ENCODE data around the gene SH3RF3.

Gene SH3RF3

DNA sequence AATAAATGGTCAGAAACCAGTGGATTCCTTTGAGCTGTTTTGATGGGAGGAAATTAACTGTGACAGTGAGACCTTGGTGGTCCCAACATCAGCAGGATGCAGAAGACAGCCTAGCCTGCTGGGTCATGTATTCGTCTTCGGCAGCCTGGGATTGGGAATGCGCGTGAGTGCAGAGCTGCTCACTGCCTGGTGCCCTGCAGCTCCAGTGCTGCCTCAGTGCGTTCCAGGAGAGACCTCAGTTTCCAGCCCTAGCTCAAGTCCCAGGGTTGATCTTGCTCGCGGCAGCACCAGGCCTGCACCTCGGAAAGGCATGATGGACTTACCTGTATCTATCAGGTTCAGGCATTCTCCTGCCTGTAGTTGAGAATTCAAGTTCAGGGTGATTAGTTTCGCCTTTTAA lies 203.9 kb downstream of the SH3RF3 start:
- TF ChIP-seq GATA3 (IDR thresholded peaks at IDR 0.05; ENCODE audit: low read depth, low read length) = no peak
- TF ChIP-seq GATA2 (IDR thresholded peaks at IDR 0.05; ENCODE audit: low read depth, low read length) = no peak

DNA sequence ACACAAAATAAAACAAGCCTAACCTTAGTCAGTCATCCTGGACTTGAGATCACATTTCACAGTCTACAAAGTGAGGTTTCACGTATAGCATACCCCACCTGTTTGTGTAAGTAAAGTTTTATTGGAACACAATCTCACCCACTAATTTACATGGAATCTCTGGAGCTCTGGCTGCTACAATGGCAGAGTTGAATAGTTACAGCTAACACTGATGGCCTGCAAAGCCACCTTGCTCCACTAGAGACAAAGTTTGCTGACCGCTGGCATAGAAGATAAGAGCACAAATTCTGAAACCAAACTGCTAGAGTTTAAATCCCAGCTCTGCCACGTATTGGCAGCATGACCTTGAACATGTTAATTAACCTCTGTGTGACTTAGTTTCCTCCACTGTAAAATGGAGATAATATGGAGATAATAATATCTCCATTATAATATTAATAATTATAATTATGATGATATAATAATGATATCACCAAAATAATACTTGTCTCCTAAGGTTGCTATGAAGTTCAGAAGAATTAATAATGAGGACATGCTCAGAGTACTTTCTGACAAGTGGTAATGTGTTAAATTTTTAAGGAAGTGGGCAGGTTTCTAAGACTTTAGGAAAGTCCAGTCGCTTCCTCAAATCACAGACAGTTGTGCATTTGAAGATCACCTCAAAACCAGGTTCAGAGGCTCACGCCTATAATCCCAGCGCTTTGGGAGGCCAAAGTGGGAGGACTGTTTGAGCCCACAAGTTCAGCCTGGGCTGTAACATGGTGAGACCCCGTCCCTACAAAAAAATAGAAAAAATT lies 204.6 kb downstream of the SH3RF3 start:
- no peak for TF ChIP-seq GATA3 (IDR thresholded peaks at IDR 0.05; ENCODE audit: low read depth, low read length)
- TF ChIP-seq GATA2 (IDR thresholded peaks at IDR 0.05; ENCODE audit: low read depth, low read length) = no peak

- no peak for TF ChIP-seq GATA3 (IDR thresholded peaks at IDR 0.05; ENCODE audit: low read depth, low read length)
- no peak for TF ChIP-seq GATA2 (IDR thresholded peaks at IDR 0.05; ENCODE audit: low read depth, low read length)
Measured at GRCh38 chr2:109335631-109336176, 206.7 kb downstream of the SH3RF3 start.

DNA sequence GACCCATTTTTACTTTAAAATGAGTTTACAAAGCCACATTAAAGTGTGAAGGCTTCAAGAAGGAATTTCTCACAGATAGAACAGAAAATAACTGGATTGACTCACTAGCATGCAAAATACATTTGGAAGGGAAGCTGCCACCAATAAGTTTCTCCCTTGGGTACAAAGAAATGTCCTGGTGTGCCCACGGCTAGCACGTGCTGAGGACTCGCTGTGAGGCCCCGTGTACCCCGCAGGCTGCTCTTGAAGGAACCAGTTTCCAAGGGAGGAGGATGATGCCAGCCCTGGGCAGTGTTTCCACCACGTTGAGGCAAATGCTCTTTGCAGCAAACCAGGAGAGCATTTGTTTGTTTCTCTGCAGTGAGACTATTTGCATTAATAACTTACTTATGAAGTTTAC lies 207.3 kb downstream of the SH3RF3 start:
- TF ChIP-seq GATA2 (IDR thresholded peaks at IDR 0.05; ENCODE audit: low read depth, low read length) (no peak), GATA3 (IDR thresholded peaks at IDR 0.05; ENCODE audit: low read depth, low read length) (no peak)

DNA sequence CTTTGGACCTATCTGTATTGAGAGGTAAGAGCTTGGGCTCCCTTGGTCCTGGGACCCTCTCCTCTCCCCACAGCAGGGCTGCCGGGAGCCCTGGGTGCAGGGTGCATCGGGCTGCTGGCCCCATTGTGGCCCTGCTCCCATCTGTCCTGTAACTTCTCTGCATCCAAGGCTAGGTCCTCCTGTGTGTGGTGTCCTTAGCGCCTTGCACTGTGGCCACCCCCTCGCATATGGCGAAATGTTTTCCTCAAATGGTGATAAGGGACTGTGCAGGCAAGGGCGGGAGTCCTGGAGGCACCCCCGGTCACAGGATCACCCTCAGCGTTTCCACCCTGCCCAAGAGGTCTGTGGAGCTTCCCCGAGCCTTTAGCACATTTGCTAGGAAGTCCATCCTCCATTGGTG lies 208.2 kb downstream of the SH3RF3 start:
- no peak for TF ChIP-seq GATA2 (IDR thresholded peaks at IDR 0.05; ENCODE audit: low read depth, low read length)
- no peak for TF ChIP-seq GATA3 (IDR thresholded peaks at IDR 0.05; ENCODE audit: low read depth, low read length)

DNA sequence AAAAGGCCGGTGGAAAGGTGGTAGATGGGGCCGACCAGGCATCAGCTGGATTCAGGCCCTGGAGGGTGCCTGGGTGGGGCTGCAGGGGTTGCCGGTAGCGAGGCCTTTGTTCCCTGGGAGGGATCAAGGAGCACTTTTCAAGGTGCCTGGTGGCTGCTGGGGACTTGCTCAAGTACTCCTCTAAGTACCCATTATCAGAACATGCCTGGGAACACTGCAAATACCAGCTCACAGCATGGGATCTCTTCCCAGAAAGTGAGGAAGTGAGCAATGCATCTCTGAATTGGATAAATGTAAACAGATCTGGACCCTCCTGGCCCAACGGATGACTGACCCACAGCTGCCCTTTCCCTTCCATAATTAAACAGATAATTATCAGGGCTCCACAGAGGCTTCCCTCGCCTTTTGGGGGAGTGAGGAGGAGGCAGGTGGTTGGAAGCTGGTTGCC lies 210.5 kb downstream of the SH3RF3 start:
- TF ChIP-seq GATA2 (IDR thresholded peaks at IDR 0.05; ENCODE audit: low read depth, low read length) (no peak), GATA3 (IDR thresholded peaks at IDR 0.05; ENCODE audit: low read depth, low read length) (no peak)

- TF ChIP-seq GATA3 (IDR thresholded peaks at IDR 0.05; ENCODE audit: low read depth, low read length) = no peak
- no peak for TF ChIP-seq GATA2 (IDR thresholded peaks at IDR 0.05; ENCODE audit: low read depth, low read length)
Measured at GRCh38 chr2:109340381-109340780, 211.4 kb downstream of the SH3RF3 start.

DNA sequence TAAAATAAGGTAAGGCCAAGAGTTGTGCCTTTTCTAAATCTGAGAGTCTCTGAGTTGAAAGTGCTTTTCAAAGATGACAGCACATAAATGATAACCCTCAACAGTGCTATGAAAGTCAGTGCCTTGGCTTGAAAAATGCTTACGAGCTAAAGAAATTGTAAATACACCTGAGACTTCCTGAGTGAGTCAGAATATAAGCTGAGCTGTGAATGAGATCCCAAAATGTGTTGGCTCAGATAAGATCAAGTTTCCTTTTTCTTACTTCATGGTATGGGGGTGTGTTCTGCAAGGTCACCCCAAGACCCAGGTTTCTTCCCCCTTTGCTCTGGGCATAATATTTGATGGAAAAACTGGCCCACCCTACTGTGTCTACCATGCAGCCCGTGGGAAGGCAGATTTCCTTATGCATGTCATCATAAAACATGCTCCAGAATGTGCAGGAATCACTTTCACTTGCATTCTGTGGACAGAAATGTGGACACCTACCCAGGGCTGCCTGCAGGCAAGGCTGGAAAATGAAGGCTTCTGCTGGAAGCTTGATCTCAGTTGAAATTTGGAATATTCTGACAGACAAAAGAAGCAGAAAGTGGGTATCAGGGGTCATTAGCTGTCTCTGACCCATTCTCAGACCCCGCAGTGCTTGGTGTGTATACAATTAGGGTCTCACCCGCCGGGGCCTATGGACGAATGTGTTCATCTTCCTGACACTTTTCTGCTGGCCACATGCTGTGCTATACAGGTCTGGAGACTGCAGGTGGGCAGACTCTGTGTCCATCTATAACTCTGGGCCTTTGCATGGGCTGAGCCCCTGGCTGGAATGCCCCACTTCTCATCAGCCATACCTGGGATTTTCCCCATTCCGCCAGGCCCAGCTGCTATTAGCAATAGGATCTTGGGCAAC lies 212.6 kb downstream of the SH3RF3 start:
- TF ChIP-seq GATA3 (IDR thresholded peaks at IDR 0.05; ENCODE audit: low read depth, low read length) (no peak), GATA2 (IDR thresholded peaks at IDR 0.05; ENCODE audit: low read depth, low read length) (no peak)

GRCh38 chr2:109342256-109342850 lies 213.3 kb downstream of the SH3RF3 start:
- TF ChIP-seq GATA3 (IDR thresholded peaks at IDR 0.05; ENCODE audit: low read depth, low read length) = no peak
- no peak for TF ChIP-seq GATA2 (IDR thresholded peaks at IDR 0.05; ENCODE audit: low read depth, low read length)

GRCh38 chr2:109342930-109343329 lies 213.9 kb downstream of the SH3RF3 start:
- TF ChIP-seq GATA3 (IDR thresholded peaks at IDR 0.05; ENCODE audit: low read depth, low read length) = no peak
- no peak for TF ChIP-seq GATA2 (IDR thresholded peaks at IDR 0.05; ENCODE audit: low read depth, low read length)

GRCh38 chr2:109343460-109343859 lies 214.5 kb downstream of the SH3RF3 start:
- TF ChIP-seq GATA3 (IDR thresholded peaks at IDR 0.05; ENCODE audit: low read depth, low read length) (no peak), GATA2 (IDR thresholded peaks at IDR 0.05; ENCODE audit: low read depth, low read length) (no peak)

DNA sequence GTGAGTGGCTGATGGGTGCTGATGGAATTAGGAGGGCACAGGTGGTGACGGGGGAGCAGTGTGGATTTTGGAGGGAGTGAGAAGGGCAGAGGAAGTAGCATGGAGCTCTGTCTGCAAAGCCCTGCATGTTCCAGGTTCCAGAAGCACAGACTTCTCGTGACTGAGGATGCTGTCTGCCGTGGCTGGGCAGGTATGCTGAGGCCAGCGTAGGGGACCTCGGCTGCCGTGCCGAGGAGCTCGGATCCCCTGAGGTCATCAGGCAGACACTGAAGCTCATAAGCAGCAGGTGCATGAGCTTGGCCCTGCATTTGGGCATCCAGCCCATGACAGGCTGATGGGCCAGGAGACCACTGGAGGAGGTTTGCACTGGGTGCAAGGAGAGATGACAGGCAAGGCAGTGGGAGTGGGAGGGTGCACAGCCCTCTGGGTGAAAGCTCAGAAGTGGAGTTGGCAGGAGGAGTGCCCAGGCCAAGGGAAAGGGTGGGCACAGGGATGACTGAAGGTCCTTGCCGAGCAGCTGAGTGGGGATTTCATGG lies 215.3 kb downstream of the SH3RF3 start:
- no peak for TF ChIP-seq GATA3 (IDR thresholded peaks at IDR 0.05; ENCODE audit: low read depth, low read length)
- no peak for TF ChIP-seq GATA2 (IDR thresholded peaks at IDR 0.05; ENCODE audit: low read depth, low read length)

- TF ChIP-seq GATA3 (IDR thresholded peaks at IDR 0.05; ENCODE audit: low read depth, low read length) (no peak), GATA2 (IDR thresholded peaks at IDR 0.05; ENCODE audit: low read depth, low read length) (no peak)
Measured at GRCh38 chr2:109345091-109345490, 216.1 kb downstream of the SH3RF3 start.
